ENCODE measurements around the gene NLRP10. TPM values are rescaled to one million over a fixed set of nuclear protein-coding genes. Genes with fewer than 3 reads are reported as not detected.

The NLRP10 gene
- total RNA-seq (2022) (not detected in 2 replicates), Bru-seq, nascent RNA (not detected), BruChase-seq, experiment 1, labeled RNA remaining after a 6-hour chase (percentile 12 among the genes with signal in this experiment), BruChase-seq, experiment 2, labeled RNA remaining after a 2-hour chase (not detected)
- long read RNA-seq = 0 reads

GRCh38 chr11:7965386-7965785 is at the start of gene NLRP10:
TSS of gene NLRP10 (minus strand) at chr11:7965447. CDS start at chr11:7963495, 1,952 bp downstream.
- no TSS peak for BruUV-seq (replicated peaks)
- TF ChIP-seq, protein P1, sequence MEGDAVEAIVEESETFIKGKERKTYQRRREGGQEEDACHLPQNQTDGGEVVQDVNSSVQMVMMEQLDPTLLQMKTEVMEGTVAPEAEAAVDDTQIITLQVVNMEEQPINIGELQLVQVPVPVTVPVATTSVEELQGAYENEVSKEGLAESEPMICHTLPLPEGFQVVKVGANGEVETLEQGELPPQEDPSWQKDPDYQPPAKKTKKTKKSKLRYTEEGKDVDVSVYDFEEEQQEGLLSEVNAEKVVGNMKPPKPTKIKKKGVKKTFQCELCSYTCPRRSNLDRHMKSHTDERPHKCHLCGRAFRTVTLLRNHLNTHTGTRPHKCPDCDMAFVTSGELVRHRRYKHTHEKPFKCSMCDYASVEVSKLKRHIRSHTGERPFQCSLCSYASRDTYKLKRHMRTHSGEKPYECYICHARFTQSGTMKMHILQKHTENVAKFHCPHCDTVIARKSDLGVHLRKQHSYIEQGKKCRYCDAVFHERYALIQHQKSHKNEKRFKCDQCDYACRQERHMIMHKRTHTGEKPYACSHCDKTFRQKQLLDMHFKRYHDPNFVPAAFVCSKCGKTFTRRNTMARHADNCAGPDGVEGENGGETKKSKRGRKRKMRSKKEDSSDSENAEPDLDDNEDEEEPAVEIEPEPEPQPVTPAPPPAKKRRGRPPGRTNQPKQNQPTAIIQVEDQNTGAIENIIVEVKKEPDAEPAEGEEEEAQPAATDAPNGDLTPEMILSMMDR (IDR thresholded peaks at IDR 0.05; ENCODE audit: unreplicated experiment) = no peak
- intact Hi-C loops (cut with micrococcal nuclease; ENCODE audit: unreplicated experiment) = no loop called here
- H3K4me3 Mint-ChIP-seq (ENCODE audit: low read depth, unreplicated experiment) = no peak within 1 kb of the TSS
- peaks cover 23% of the 10 kb centered on the region for H3K27me3 Mint-ChIP-seq (ENCODE audit: unreplicated experiment)
- no peaks in the 10 kb centered on the region for H3K4me1 Mint-ChIP-seq (ENCODE audit: low read depth, unreplicated experiment)
- H3K36me3 Mint-ChIP-seq (ENCODE audit: insufficient read depth, unreplicated experiment) = no peaks in the 10 kb centered on the region
- DNase-seq = no peak
- CTCF ChIA-PET = no interaction called here
- no peaks in the 10 kb centered on the region for H3K9me3 Mint-ChIP-seq (ENCODE audit: low read depth, unreplicated experiment)
- H3K27ac Mint-ChIP-seq (ENCODE audit: unreplicated experiment) = no peak within 1 kb of the TSS

- no peak for DNase-seq
- peaks cover 76% of the 10 kb centered on the region for H3K27me3 Mint-ChIP-seq (ENCODE audit: unreplicated experiment)
- CTCF ChIA-PET = no interaction called here
- BruUV-seq (replicated peaks) = no TSS peak
- H3K36me3 Mint-ChIP-seq (ENCODE audit: insufficient read depth, unreplicated experiment) = no peaks in the 10 kb centered on the region
- H3K9me3 Mint-ChIP-seq (ENCODE audit: low read depth, unreplicated experiment) = no peaks in the 10 kb centered on the region
- TF ChIP-seq, protein P1 (IDR thresholded peaks at IDR 0.05; ENCODE audit: unreplicated experiment) = no peak
- intact Hi-C loops (cut with micrococcal nuclease; ENCODE audit: unreplicated experiment) = no loop called here
- H3K4me1 Mint-ChIP-seq (ENCODE audit: low read depth, unreplicated experiment) = peaks cover 8% of the 10 kb centered on the region
- no peak overlapping the region for H3K27ac Mint-ChIP-seq (ENCODE audit: unreplicated experiment)
- H3K4me3 Mint-ChIP-seq (ENCODE audit: low read depth, unreplicated experiment) = no peak overlapping the region
Observed at GRCh38 chr11:8013833-8014232, 48.6 kb upstream of the NLRP10 start.

GRCh38 chr11:8011981-8012444 is 46.8 kb upstream of the NLRP10 start:
- BruUV-seq (replicated peaks) = no TSS peak
- CTCF ChIA-PET = interaction anchor here (0.7 to 1.8 kb wide), 3 partner anchors 21 to 87 kb away, joined by 3 to 6 read pairs (median 5); no protein-coding TSS in a partner anchor

DNA sequence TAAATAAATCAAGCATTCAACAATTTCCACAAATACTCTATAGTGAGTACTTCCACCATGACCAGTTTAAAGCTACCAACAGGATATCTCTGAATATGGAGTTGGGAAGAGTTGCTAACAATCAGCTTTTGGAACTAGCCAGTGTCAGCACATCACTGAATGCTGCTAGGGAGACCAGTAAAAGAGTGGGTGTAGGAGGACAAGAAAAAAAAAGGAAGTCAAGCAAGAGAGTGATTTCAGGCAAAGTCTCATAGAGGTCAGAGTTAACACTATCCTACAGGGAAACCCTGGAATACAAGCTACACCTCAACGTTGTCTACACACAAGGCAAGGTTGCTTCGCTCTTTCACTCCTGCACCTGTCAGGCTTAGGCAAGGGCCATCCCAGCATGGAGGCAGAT is 46.1 kb upstream of the NLRP10 start:
- intact Hi-C loops (cut with micrococcal nuclease; ENCODE audit: unreplicated experiment) = no loop called here

More at GRCh38 chr11:8011981-8012444, 46.8 kb upstream of the NLRP10 start:
- intact Hi-C loops (cut with micrococcal nuclease; ENCODE audit: unreplicated experiment) = no loop called here
- Mint-ChIP-seq H3K4me1 (ENCODE audit: low read depth, unreplicated experiment) (no peaks in the 10 kb centered on the region), H3K9me3 (ENCODE audit: low read depth, unreplicated experiment) (no peaks in the 10 kb centered on the region), H3K27me3 (ENCODE audit: unreplicated experiment) (peaks cover 58% of the 10 kb centered on the region), H3K27ac (ENCODE audit: unreplicated experiment) (no peak overlapping the region), H3K36me3 (ENCODE audit: insufficient read depth, unreplicated experiment) (no peaks in the 10 kb centered on the region), H3K4me3 (ENCODE audit: low read depth, unreplicated experiment) (no peak overlapping the region)
- TF ChIP-seq, protein P1 (IDR thresholded peaks at IDR 0.05; ENCODE audit: unreplicated experiment) = no peak
- DNase-seq = no peak

More for the DNA sequence above, 46.1 kb upstream of the NLRP10 start:
- no peaks in the 10 kb centered on the region for H3K4me1 Mint-ChIP-seq (ENCODE audit: low read depth, unreplicated experiment)
- TF ChIP-seq, protein P1 (IDR thresholded peaks at IDR 0.05; ENCODE audit: unreplicated experiment) = no peak
- peaks cover 52% of the 10 kb centered on the region for H3K27me3 Mint-ChIP-seq (ENCODE audit: unreplicated experiment)
- CTCF ChIA-PET = interaction anchor here (1.7 to 1.8 kb wide), 2 partner anchors 22 to 88 kb away, joined by 5 to 6 read pairs; no protein-coding TSS in a partner anchor
- no peaks in the 10 kb centered on the region for H3K9me3 Mint-ChIP-seq (ENCODE audit: low read depth, unreplicated experiment)
- H3K36me3 Mint-ChIP-seq (ENCODE audit: insufficient read depth, unreplicated experiment) = no peaks in the 10 kb centered on the region
- no peak overlapping the region for H3K27ac Mint-ChIP-seq (ENCODE audit: unreplicated experiment)
- H3K4me3 Mint-ChIP-seq (ENCODE audit: low read depth, unreplicated experiment) = no peak overlapping the region
- no peak for DNase-seq
- BruUV-seq (replicated peaks) = no TSS peak

Measured in Calu3 (cell line).